Gastroesophageal sphincter (tissue), 3 donors: ENCODE data around the gene CTIF.

Experiments
- EP300 ChIP-seq: sonication (generic); formaldehyde crosslinking; IDR thresholded peaks from one replicate; pipeline ENCODE4 v1.6.1; 2017; ENCODE audit warnings: antibody characterized with exemption, mild to moderate bottlenecking
- POLR2A ChIP-seq, 2 donors: fragments of 450-650 bp; IDR thresholded peaks; one replicate each; pipeline ENCODE4 v1.6.1; 2017; ENCODE audit warnings: antibody characterized with exemption in 2 of 2, mild to moderate bottlenecking in 2 of 2, moderate library complexity in 1 of 2
- POLR2AphosphoS5 ChIP-seq: sonication (generic); formaldehyde crosslinking; IDR thresholded peaks from one replicate; pipeline ENCODE4 v1.6.1; 2017; ENCODE audit warnings: antibody characterized with exemption
- TF ChIP-seq, protein P1 (sequence below), 4 experiments: fragments of 200-600 bp in 2 of 4; fragments of 450-650 bp in 2 of 4; sonication (generic) in 1 of 4; IDR thresholded peaks; one replicate each; pipeline ENCODE4 v1.5.1; 2017 to 2019; ENCODE audit warnings: antibody characterized with exemption in 4 of 4, mild to moderate bottlenecking in 2 of 4, moderate library complexity in 2 of 4

DNA sequence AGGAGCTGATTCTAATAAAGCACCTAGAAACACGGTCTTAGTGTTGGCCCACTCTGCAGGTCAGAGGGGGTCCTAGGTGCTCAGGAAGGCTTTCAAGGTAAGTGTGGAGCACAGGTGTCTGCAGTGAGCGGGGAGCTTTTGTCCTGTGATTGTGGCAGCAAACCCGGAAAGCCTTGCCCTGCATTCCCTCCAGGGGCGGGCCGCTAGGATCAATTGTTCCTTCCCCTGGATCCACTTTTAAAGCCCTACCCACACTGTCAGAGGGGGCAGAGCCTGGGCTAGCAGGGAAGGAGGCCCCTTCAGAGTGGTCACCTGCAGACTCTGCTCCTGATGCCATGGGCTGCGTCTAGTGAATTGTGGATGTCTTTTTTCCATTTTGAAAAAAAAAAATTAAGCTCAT, 176.0 kb downstream of the CTIF start:
- TF ChIP-seq, protein P1, sequence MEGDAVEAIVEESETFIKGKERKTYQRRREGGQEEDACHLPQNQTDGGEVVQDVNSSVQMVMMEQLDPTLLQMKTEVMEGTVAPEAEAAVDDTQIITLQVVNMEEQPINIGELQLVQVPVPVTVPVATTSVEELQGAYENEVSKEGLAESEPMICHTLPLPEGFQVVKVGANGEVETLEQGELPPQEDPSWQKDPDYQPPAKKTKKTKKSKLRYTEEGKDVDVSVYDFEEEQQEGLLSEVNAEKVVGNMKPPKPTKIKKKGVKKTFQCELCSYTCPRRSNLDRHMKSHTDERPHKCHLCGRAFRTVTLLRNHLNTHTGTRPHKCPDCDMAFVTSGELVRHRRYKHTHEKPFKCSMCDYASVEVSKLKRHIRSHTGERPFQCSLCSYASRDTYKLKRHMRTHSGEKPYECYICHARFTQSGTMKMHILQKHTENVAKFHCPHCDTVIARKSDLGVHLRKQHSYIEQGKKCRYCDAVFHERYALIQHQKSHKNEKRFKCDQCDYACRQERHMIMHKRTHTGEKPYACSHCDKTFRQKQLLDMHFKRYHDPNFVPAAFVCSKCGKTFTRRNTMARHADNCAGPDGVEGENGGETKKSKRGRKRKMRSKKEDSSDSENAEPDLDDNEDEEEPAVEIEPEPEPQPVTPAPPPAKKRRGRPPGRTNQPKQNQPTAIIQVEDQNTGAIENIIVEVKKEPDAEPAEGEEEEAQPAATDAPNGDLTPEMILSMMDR (IDR thresholded peaks at IDR 0.05) = no peak
- TF ChIP-seq POLR2A (IDR thresholded peaks at IDR 0.05) = no peak
- no peak for TF ChIP-seq POLR2AphosphoS5
- TF ChIP-seq EP300 = no peak
